Adrenal gland (tissue), 5 donors: ENCODE results near the gene AMZ1.

Source experiments
- CTCF ChIP-seq, 6 experiments: fragments of 450-650 bp in 4 of 6; fragments of 200-600 bp in 2 of 6; sonication (generic) in 1 of 6; IDR thresholded peaks; 1 replicate in 5 of 6; 2 replicates in 1 of 6; pipeline versions ENCODE4 v1.5.1 to v1.8.0; 2016 to 2021; ENCODE audit warnings: antibody characterized with exemption in 6 of 6, mild to moderate bottlenecking in 2 of 6, moderate library complexity in 1 of 6
- POLR2A ChIP-seq, 2 donors: fragments of 450-650 bp; IDR thresholded peaks; one replicate each; pipeline ENCODE4 v1.6.1; 2017; ENCODE audit warnings: antibody characterized with exemption in 2 of 2, mild to moderate bottlenecking in 2 of 2, moderate library complexity in 1 of 2
- donor health status: DM: no; HTN: no; CAD: no.

GRCh38 chr7:2729031-2729892, 41.3 kb downstream of the AMZ1 start:
- no peak for TF ChIP-seq CTCF (IDR thresholded peaks at IDR 0.05)
- no peak for TF ChIP-seq POLR2A (IDR thresholded peaks at IDR 0.05)
